Neutrophil (primary cell): ENCODE measurements around the gene RPS14.
"Not testable (repeated sequence)": the region's sequence is repeated elsewhere in the genome, so short reads cannot be mapped to it uniquely, and the experiment has no call there.

Experiments
- H3K27ac ChIP-seq: fragments of 200-600 bp; sonication (generic); 2 replicates; pipeline ENCODE4 v1.5.1; 2016; ENCODE audit warnings: mild to moderate bottlenecking, moderate library complexity
- H3K27me3 ChIP-seq: fragments of 200-600 bp; sonication (generic); 2 replicates; pipeline ENCODE4 v1.6.0; 2016; ENCODE audit warnings: mild to moderate bottlenecking
- H3K36me3 ChIP-seq: fragments of 200-600 bp; sonication (generic); 2 replicates; pipeline ENCODE4 v1.5.1; 2017
- H3K4me1 ChIP-seq, 2 experiments: fragments of 200-600 bp in 1 of 2; sonication (generic) in 1 of 2; 1 replicate in 1 of 2; 2 replicates in 1 of 2; pipeline versions ENCODE4 v1.5.1 to v1.6.1; 2013 to 2016; ENCODE audit warnings: low read depth in 1 of 2, low read length in 1 of 2, mild to moderate bottlenecking in 1 of 2, moderate library complexity in 1 of 2; ENCODE audit not compliant: control insufficient read depth in 1 of 2, insufficient read depth in 1 of 2
- H3K4me3 ChIP-seq, 2 experiments: fragments of 200-600 bp in 1 of 2; sonication (generic) in 1 of 2; 1 replicate in 1 of 2; 2 replicates in 1 of 2; pipeline ENCODE4 v1.5.1; 2013 to 2016; ENCODE audit warnings: low read depth in 1 of 2, low read length in 1 of 2, mild to moderate bottlenecking in 1 of 2, moderate library complexity in 1 of 2
- H3K9me3 ChIP-seq: fragments of 200-600 bp; sonication (generic); 2 replicates; pipeline ENCODE4 v1.5.1; 2016
- TF ChIP-seq, protein P1 (sequence below): fragments of 200-600 bp; sonication (generic); IDR thresholded peaks from 2 replicates; pipeline ENCODE4 v1.5.1; 2016; ENCODE audit warnings: antibody characterized with exemption

Gene RPS14

DNA sequence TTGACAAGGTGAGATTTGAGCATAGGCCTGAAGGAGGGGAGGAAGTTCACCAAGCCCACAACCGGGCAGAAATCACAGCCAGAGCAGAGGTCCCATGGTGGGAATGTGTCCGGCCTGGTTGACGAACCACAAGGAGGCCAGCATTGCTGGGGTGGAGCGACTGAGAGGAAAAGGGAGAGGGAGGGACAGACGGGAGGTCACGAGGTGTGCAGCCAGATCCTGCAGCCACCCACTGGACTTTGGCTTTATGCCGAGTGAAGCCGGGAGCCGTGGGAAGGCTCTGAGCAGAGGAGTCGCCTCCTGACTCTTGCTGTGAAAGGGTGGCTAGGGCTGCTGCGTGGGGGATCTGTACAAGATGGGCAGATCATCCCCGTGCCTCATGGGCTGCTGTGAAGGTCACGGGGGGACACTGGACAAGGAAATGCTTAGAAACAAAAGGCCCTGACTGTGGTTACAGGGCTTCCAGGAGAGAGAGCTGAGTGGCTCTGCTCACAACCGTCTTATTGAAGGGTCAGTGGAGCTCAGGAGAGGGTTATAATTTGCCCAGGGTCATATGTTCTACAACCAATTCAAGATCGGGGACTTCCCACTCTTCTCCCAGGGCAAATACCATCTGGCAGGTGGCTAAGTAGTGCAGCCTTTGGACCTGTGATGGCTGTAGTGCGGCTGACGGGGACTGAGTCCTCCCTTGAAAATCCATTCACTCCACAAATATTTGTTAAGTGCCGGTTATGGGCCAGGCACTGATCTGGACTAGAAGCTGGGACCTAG is 21.2 kb downstream of the RPS14 start:
- TF ChIP-seq, protein P1, sequence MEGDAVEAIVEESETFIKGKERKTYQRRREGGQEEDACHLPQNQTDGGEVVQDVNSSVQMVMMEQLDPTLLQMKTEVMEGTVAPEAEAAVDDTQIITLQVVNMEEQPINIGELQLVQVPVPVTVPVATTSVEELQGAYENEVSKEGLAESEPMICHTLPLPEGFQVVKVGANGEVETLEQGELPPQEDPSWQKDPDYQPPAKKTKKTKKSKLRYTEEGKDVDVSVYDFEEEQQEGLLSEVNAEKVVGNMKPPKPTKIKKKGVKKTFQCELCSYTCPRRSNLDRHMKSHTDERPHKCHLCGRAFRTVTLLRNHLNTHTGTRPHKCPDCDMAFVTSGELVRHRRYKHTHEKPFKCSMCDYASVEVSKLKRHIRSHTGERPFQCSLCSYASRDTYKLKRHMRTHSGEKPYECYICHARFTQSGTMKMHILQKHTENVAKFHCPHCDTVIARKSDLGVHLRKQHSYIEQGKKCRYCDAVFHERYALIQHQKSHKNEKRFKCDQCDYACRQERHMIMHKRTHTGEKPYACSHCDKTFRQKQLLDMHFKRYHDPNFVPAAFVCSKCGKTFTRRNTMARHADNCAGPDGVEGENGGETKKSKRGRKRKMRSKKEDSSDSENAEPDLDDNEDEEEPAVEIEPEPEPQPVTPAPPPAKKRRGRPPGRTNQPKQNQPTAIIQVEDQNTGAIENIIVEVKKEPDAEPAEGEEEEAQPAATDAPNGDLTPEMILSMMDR: no peak
- H3K27ac ChIP-seq: no peak overlapping the region
- no peaks in the 10 kb centered on the region for H3K27me3 ChIP-seq
- no peaks in the 10 kb centered on the region for H3K9me3 ChIP-seq
- H3K36me3 ChIP-seq: no peaks in the 10 kb centered on the region
- H3K4me1 ChIP-seq: no peaks in the 10 kb centered on the region
- H3K4me3 ChIP-seq: no peak overlapping the region

GRCh38 chr5:150426165-150426564 is 23.4 kb downstream of the RPS14 start:
- H3K36me3 ChIP-seq, H3K27me3 ChIP-seq, H3K9me3 ChIP-seq, H3K4me3 ChIP-seq, H3K4me1 ChIP-seq, H3K27ac ChIP-seq: not testable (repeated sequence)

DNA sequence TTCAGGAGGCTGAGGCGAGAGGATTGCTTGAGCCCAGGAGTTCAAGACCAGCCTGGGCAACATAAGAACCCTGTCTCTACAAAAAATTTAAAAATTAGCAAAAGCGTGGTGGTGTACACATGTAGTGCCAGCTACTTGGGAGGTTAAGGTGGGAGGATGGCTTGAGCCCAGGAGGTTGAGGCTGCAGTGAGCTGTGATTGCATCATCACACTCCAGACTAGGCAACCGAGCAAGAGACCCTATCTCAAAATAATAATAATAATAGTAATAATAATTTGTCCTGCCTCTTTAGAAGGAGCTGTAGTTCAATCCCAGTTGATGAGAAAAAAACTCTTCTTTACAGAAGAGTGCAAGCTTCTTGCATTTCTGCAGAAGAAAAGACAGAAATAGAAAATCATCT is 26.8 kb downstream of the RPS14 start:
- TF ChIP-seq, protein P1: no peak
- no peak overlapping the region for H3K27ac ChIP-seq

DNA sequence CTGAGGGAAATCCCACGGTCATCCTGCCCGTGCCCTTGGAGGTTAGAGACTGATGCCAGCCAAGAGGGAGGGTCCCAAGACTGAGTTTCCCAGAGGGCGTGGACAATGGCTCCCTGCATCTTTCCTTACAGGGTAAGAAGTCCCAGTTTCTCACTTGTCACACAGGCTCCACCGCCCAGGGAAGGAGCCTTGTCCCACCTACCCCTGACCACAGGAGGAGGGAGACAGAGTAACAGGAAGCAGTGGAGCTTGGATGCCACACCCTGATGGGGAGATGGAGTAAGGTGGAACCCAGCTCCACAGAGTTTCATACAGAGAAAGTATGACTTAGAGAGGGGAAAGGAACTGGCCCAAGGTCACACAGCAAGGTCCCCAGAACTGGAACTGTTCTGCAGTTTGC is 27.5 kb downstream of the RPS14 start:
- no peaks in the 10 kb centered on the region for H3K36me3 ChIP-seq
- H3K4me3 ChIP-seq: no peak overlapping the region
- TF ChIP-seq, protein P1: no peak
- H3K27me3 ChIP-seq: no peaks in the 10 kb centered on the region
- no peak overlapping the region for H3K27ac ChIP-seq
- H3K9me3 ChIP-seq: no peaks in the 10 kb centered on the region
- peaks cover 0 to 8% of the 10 kb centered on the region in 2 experiments for H3K4me1 ChIP-seq

More for the DNA sequence above, 26.8 kb downstream of the RPS14 start:
- no peak overlapping the region for H3K4me3 ChIP-seq
- H3K27me3 ChIP-seq: no peaks in the 10 kb centered on the region
- H3K36me3 ChIP-seq: no peaks in the 10 kb centered on the region
- H3K4me1 ChIP-seq: peaks cover 0 to 8% of the 10 kb centered on the region in 2 experiments
- no peaks in the 10 kb centered on the region for H3K9me3 ChIP-seq

DNA sequence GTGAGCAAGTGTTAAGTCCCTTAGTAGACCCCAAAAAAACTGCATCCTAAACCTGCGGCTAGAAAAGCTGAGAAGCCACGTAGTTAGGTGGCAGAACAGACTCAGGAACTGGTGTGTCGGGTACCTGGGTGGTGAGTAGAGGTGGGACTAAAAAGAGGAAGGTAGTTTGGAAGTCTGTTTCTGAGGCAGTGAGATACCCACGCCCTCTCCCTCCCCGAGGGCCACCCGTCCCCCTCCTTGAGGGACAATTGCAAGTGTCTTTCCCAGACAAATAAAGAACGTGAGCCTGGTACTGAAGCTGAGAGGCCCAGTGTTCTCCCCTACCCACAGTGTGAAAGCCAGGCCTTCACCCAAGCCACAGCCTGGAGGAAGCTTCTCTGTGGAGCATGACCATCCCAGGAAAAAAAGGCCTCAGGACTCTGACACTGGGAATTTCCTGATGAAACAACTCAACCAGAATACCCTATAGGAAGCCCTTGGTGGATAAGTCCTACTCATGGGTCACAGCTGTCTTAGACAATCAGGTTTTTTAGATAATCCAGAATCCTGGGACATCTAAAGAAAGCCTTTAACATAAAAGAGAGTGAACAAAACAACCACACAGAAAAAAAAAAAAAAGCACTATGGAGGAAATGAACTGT is 29.8 kb downstream of the RPS14 start:
- H3K27ac ChIP-seq: peak overlapping the region; percentile 25
- H3K36me3 ChIP-seq: no peaks in the 10 kb centered on the region
- H3K9me3 ChIP-seq: no peaks in the 10 kb centered on the region
- peaks cover 0 to 8% of the 10 kb centered on the region in 2 experiments for H3K4me1 ChIP-seq
- no peaks in the 10 kb centered on the region for H3K27me3 ChIP-seq
- TF ChIP-seq, protein P1: no peak
- no peak overlapping the region for H3K4me3 ChIP-seq

DNA sequence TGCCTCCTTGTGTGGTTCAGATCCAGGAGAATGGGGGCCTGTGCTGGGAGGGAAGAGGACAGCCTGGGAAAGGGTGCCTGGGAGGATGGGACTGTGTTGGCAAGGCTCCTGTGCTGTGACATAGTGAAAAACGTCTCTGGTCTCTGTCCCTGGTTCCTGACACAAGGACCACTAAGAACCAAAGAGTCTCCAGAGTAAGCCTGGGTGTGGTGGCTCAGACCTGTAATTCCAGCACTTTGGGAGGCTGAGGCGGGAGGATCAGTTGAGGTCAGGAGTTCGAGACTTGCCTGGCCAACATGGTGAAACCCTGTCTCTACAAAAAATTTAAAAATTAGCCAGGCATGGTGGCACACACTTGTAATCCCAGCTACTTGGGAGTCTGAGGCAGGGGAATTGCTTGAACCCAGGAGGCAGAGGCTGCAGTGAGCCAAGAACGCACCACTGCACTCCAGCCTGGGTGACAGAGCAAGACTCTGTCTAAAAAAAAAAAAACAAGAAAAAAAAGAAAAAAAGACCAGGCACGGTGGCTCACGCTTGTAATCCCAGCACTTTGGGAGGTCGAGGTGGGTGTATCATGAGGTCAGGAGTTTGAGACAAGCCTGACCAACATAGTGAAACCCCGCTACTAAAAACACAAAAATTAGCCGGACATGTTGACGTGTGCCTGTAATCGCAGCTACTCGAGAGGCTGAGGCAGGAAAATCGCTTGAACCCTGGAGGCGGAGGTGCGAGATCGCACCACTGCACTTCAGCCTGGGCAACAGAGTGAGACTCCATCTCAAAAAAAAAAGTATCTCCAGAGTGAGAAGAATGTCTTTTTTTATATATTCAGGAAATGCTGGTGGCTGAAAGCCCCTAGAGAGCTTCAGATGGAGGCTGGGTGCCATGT is 35.4 kb downstream of the RPS14 start:
- H3K27me3 ChIP-seq, H3K9me3 ChIP-seq, H3K36me3 ChIP-seq, H3K4me3 ChIP-seq: not testable (repeated sequence)
- Histone ChIP-seq H3K4me1 (peaks cover 38% of the 10 kb centered on the region in 2 experiments), H3K27ac (peak overlapping the region; percentile 96)
